Adrenal gland (tissue), 12 donors: ENCODE data around the gene TTF2. TPM values are rescaled to one million over a fixed set of nuclear protein-coding genes. Genes with fewer than 3 reads are reported as not detected.

Experiments used
- DNase-seq, 7 donors: peaks; one replicate each; pipeline ENCODE4 v3.0.0-alpha.2; 2019 to 2020
- H3K27ac ChIP-seq, 5 donors: fragments of 200-600 bp; sonication (generic) in 4 of 5; 1 replicate in 3 of 5; 2 replicates in 2 of 5; pipeline versions ENCODE4 v1.5.1 to v1.8.0; 2016 to 2020; ENCODE audit warnings: mild to moderate bottlenecking in 1 of 5
- H3K27me3 ChIP-seq: fragments of 200-600 bp; 2 replicates; pipeline ENCODE4 v1.8.0; 2021
- H3K36me3 ChIP-seq, 2 donors: fragments of 200-600 bp; replicated peaks in 1 of 2; 1 replicate in 1 of 2; 2 replicates in 1 of 2; pipeline versions ENCODE4 v1.5.1 to v1.8.0; 2018 to 2022
- H3K4me1 ChIP-seq, 2 donors: fragments of 200-600 bp; replicated peaks in 1 of 2; 1 replicate in 1 of 2; 2 replicates in 1 of 2; pipeline versions ENCODE4 v1.5.1 to v1.8.0; 2018 to 2021
- H3K4me3 ChIP-seq, 4 donors: fragments of 200-600 bp; sonication (generic) in 3 of 4; one replicate each; pipeline ENCODE4 v1.5.1; 2016 to 2018
- H3K9me3 ChIP-seq, 3 donors: fragments of 200-600 bp; sonication (generic) in 1 of 3; replicated peaks in 1 of 3; 1 replicate in 2 of 3; 2 replicates in 1 of 3; pipeline versions ENCODE4 v1.5.1 to v1.8.0; 2016 to 2021
- CTCF ChIP-seq, 6 experiments: fragments of 450-650 bp in 4 of 6; fragments of 200-600 bp in 2 of 6; sonication (generic) in 1 of 6; IDR thresholded peaks; 1 replicate in 5 of 6; 2 replicates in 1 of 6; pipeline versions ENCODE4 v1.5.1 to v1.8.0; 2016 to 2021; ENCODE audit warnings: antibody characterized with exemption in 6 of 6, mild to moderate bottlenecking in 2 of 6, moderate library complexity in 1 of 6
- POLR2A ChIP-seq, 2 donors: fragments of 450-650 bp; IDR thresholded peaks; one replicate each; pipeline ENCODE4 v1.6.1; 2017; ENCODE audit warnings: antibody characterized with exemption in 2 of 2, mild to moderate bottlenecking in 2 of 2, moderate library complexity in 1 of 2
- WGBS, 4 donors: extraction: QIAGEN DNeasy Blood & Tissue Kit in 2 of 4; methylation state at CpG; one replicate each; pipeline versions ENCODE4 v1.1.5 to v1.1.7; 2013 to 2017; 5-methylcytosine and 5-hydroxymethylcytosine counted together
- intact Hi-C, 2 donors: fragments of 100-400 bp; cut with DNase I; formaldehyde crosslinking; loops; one replicate each; pipeline versions ENCODE4 v1.14.1 to v1.15.0; 2022 to 2023
- polyA plus RNA-seq, 3 donors: library from polyadenylated mRNA; stranded (reverse); fragments of 200-250 nt in 2 of 3; fragments of 350-450 nt in 1 of 3; fragmentation: Illumina TruSeq in 1 of 3; extraction: RNeasy Lipid Tissue Mini Kit (QIAGEN cat#74804) in 1 of 3; gene quantifications; one replicate each; pipeline ENCODE4 v1.2.3, GENCODE V29; 2013 to 2014
- total RNA-seq, 9 donors: library from RNA; depleted of rRNA in 4 of 9; stranded (reverse); fragments of >200 nt in 4 of 9; fragments of 120-200 nt in 1 of 9; fragmentation: NEBNext Ultra II Directional in 1 of 9; extraction: Animal tissue kit (Norgen Biotek cat#: 25700) in 1 of 9; gene quantifications; one replicate each; pipeline versions ENCODE4 v1.1.0 to v1.2.4, GENCODE V29; 2013 to 2023
- donor health status: healthy with polysubstance abuse.
- donor health status: Bipolar disorder and iron deficiency.
- donor health status: DM: yes; HTN: yes; CAD: no.
- donor health status: DM: no; HTN: no; CAD: no.
- donor health status: DM: no; HTN: no; CAD: no.
- donor health status: DM: yes; HTN: yes; CAD: no.

TTF2 gene
- total and polyA plus RNA-seq, 12 donors: 3.5 to 28.2 (median 19.2) TPM

- TF ChIP-seq CTCF (IDR thresholded peaks at IDR 0.05) (no peak), POLR2A (IDR thresholded peaks at IDR 0.05) (no peak)
- no peak for DNase-seq
- Histone ChIP-seq H3K4me3 (no peak overlapping the region), H3K9me3 (no peaks in the 10 kb centered on the region), H3K4me1 (no peaks in the 10 kb centered on the region), H3K36me3 (no peaks in the 10 kb centered on the region), H3K27me3 (no peaks in the 10 kb centered on the region), H3K27ac (no peak overlapping the region)
- WGBS, 4 donors: 86 to 98% (median 92%) methylated on average over 1 of the region's 1 CpG
- intact Hi-C loops: no loop called here
Measured at GRCh38 chr1:117138561-117138960, 78.4 kb downstream of the TTF2 start.

- no peak for TF ChIP-seq CTCF (IDR thresholded peaks at IDR 0.05)
- no peak for TF ChIP-seq POLR2A (IDR thresholded peaks at IDR 0.05)
- H3K9me3 ChIP-seq: no peaks in the 10 kb centered on the region
- intact Hi-C loops: no loop called here
- H3K4me3 ChIP-seq: no peak overlapping the region
- H3K27me3 ChIP-seq: no peaks in the 10 kb centered on the region
- H3K27ac ChIP-seq: no peak overlapping the region
- no peaks in the 10 kb centered on the region for H3K4me1 ChIP-seq
- H3K36me3 ChIP-seq: no peaks in the 10 kb centered on the region
- no peak for DNase-seq
- WGBS, 4 donors: 83 to 92% (median 87%) methylated on average over 2 of the region's 2 CpGs
Measured at GRCh38 chr1:117142200-117142599, 82.1 kb downstream of the TTF2 start.

- Histone ChIP-seq H3K4me1 (no peaks in the 10 kb centered on the region), H3K36me3 (no peaks in the 10 kb centered on the region), H3K9me3 (no peaks in the 10 kb centered on the region), H3K27ac (no peak overlapping the region), H3K27me3 (no peaks in the 10 kb centered on the region), H3K4me3 (no peak overlapping the region)
- intact Hi-C loops: no loop called here
- DNase-seq: no peak
- no peak for TF ChIP-seq POLR2A (IDR thresholded peaks at IDR 0.05)
- no peak for TF ChIP-seq CTCF (IDR thresholded peaks at IDR 0.05)
Measured at GRCh38 chr1:117143172-117143571, 83.0 kb downstream of the TTF2 start.

GRCh38 chr1:117143871-117144270 lies 83.7 kb downstream of the TTF2 start:
- DNase-seq: no peak
- H3K4me1 ChIP-seq: no peaks in the 10 kb centered on the region
- TF ChIP-seq CTCF (IDR thresholded peaks at IDR 0.05) (no peak), POLR2A (IDR thresholded peaks at IDR 0.05) (no peak)
- no peaks in the 10 kb centered on the region for H3K36me3 ChIP-seq
- intact Hi-C loops: no loop called here
- WGBS, 4 donors: 89 to 100% (median 95%) methylated on average over 3 of the region's 3 CpGs
- no peaks in the 10 kb centered on the region for H3K27me3 ChIP-seq
- no peak overlapping the region for H3K4me3 ChIP-seq
- H3K9me3 ChIP-seq: no peaks in the 10 kb centered on the region
- H3K27ac ChIP-seq: no peak overlapping the region
